Prostate gland (tissue), 2 donors: ENCODE results near the gene SYT11. TPM values are rescaled to one million over a fixed set of nuclear protein-coding genes. Genes with fewer than 3 reads are reported as not detected.

Experiments used
- DNase-seq: peaks from one replicate; pipeline ENCODE4 v3.0.0-alpha.2; 2019; ENCODE audit warnings: low spot score
- H3K27ac ChIP-seq, 2 donors: fragments of 200-600 bp; sonication (generic); 2 replicates each; pipeline ENCODE4 v1.5.1; 2017 to 2019
- H3K27me3 ChIP-seq: fragments of 200-600 bp; sonication (generic); replicated peaks from 2 replicates; pipeline ENCODE4 v1.5.1; 2019; ENCODE audit not compliant: insufficient read depth
- H3K36me3 ChIP-seq, 2 donors: fragments of 200-600 bp; sonication (generic); 1 replicate in 1 of 2; 2 replicates in 1 of 2; pipeline versions ENCODE4 v1.5.1 to v1.8.1; 2017 to 2019
- H3K4me1 ChIP-seq: fragments of 200-600 bp; sonication (generic); replicated peaks from 2 replicates; pipeline ENCODE4 v1.5.1; 2019
- H3K4me3 ChIP-seq, 2 donors: fragments of 200-600 bp; sonication (generic); 2 replicates each; pipeline ENCODE4 v1.5.1; 2017 to 2019
- H3K9me3 ChIP-seq: fragments of 200-600 bp; sonication (generic); 2 replicates; pipeline ENCODE4 v1.5.1; 2017
- CTCF ChIP-seq, 4 experiments: fragments of 200-600 bp in 2 of 4; fragments of 450-650 bp in 2 of 4; sonication (generic) in 2 of 4; IDR thresholded peaks; 1 replicate in 3 of 4; 2 replicates in 1 of 4; pipeline ENCODE4 v1.5.1; 2016 to 2019; ENCODE audit warnings: antibody characterized with exemption in 4 of 4, mild to moderate bottlenecking in 2 of 4, moderate library complexity in 2 of 4
- POLR2A ChIP-seq: fragments of 450-650 bp; IDR thresholded peaks from one replicate; pipeline ENCODE4 v1.6.1; 2016; ENCODE audit warnings: antibody characterized with exemption, mild to moderate bottlenecking
- POLR2AphosphoS5 ChIP-seq: sonication (generic); formaldehyde crosslinking; IDR thresholded peaks from one replicate; pipeline ENCODE4 v1.6.1; 2017; ENCODE audit warnings: antibody characterized with exemption
- WGBS: methylation state at CpG from one replicate; pipeline ENCODE4 v1.1.5; 2018; 5-methylcytosine and 5-hydroxymethylcytosine counted together
- intact Hi-C: fragments of 100-400 bp; cut with DNase I; formaldehyde crosslinking; loops from one replicate; pipeline ENCODE4 v1.14.2; 2022
- total RNA-seq, 2 donors: library from RNA; depleted of rRNA; stranded (reverse); fragments of >200 nt; gene quantifications; one replicate each; pipeline ENCODE4 v1.1.0, GENCODE V29; 2016

The SYT11 gene
- total RNA-seq, 2 donors from 2014 or later: 3.6 to 28.0 TPM

- Histone ChIP-seq H3K27me3 (no peaks in the 10 kb centered on the region), H3K27ac (no peak overlapping the region), H3K36me3 (no peaks in the 10 kb centered on the region), H3K9me3 (no peaks in the 10 kb centered on the region), H3K4me1 (no peaks in the 10 kb centered on the region), H3K4me3 (no peak overlapping the region)
- intact Hi-C loops: no loop called here
- no peak for TF ChIP-seq POLR2AphosphoS5
- no peak for TF ChIP-seq POLR2A
- no peak for DNase-seq
These were observed 22.9 kb downstream of the SYT11 start for GRCh38 chr1:155882235-155882634.

GRCh38 chr1:155882766-155883165 is 23.4 kb downstream of the SYT11 start:
- no peaks in the 10 kb centered on the region for H3K36me3 ChIP-seq
- no peaks in the 10 kb centered on the region for H3K27me3 ChIP-seq
- H3K4me1 ChIP-seq: no peaks in the 10 kb centered on the region
- intact Hi-C loops: no loop called here
- TF ChIP-seq CTCF (IDR thresholded peaks at IDR 0.05) (no peak), POLR2A (no peak), POLR2AphosphoS5 (no peak)
- DNase-seq: no peak
- H3K4me3 ChIP-seq: no peak overlapping the region
- 64% methylated on average over 2 of the region's 2 CpGs for WGBS
- no peaks in the 10 kb centered on the region for H3K9me3 ChIP-seq
- no peak overlapping the region for H3K27ac ChIP-seq

DNA sequence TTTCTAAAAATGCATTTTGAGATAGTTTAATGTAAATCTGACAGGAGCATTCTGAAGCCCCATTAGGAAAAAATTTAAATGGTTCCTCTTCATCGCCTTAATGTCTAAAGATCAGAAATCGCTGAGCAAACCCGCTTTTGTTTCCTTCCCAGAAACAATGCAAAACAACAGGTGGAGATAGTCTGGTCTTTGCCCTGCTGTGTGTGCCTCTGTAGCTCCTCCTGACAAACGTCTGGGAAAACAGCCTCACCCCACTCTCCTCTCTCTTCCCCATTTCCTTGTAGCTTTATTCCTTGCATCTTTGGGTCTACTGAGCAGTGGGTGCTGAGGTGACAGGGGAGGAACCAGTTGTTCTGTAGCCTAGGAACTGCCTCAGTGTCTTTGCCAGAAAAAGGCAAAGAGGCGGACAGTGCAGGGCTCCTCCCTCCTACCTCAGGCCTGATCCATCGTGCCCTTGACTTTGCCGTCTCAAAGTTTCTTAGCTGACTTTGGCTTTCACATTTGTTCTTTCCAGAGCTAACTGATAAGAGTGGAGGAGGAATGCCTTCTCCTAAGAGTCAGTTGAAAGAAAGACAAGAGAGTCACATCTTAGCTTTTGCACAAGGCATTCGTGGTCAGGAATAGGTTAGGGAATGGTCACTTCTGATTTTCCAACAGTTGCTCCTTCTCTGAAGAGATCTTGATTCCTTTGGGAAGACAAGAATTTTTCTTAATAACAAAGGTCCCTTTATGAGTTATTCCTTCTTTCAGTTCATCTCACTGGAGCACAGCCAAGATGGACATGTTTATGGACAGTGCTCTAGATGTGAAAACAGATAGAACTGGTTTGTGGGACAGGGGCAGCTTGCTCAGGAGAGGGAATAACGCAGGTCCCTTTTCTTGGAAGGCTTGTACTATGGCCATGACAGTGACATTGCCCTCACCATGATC is 24.9 kb downstream of the SYT11 start:
- TF ChIP-seq POLR2A (no peak), POLR2AphosphoS5 (peak; percentile 36)
- Histone ChIP-seq H3K27ac (peak overlapping the region; percentile 41 to 61), H3K27me3 (no peaks in the 10 kb centered on the region)

GRCh38 chr1:155884982-155885381 is 25.6 kb downstream of the SYT11 start:
- Histone ChIP-seq H3K9me3 (no peaks in the 10 kb centered on the region), H3K4me3 (no peak overlapping the region), H3K27ac (peak overlapping the region in 1 of 2 donors; percentile 41), H3K36me3 (no peaks in the 10 kb centered on the region), H3K27me3 (no peaks in the 10 kb centered on the region), H3K4me1 (no peaks in the 10 kb centered on the region)
- intact Hi-C loops: no loop called here
- no peak for DNase-seq
- TF ChIP-seq POLR2A (no peak), CTCF (IDR thresholded peaks at IDR 0.05) (no peak), POLR2AphosphoS5 (no peak)

More for the DNA sequence above, 24.9 kb downstream of the SYT11 start:
- DNase-seq: peak; percentile 62
- 37% methylated on average over 9 of the region's 9 CpGs for WGBS
- no peaks in the 10 kb centered on the region for H3K9me3 ChIP-seq
- H3K4me1 ChIP-seq: no peaks in the 10 kb centered on the region
- no peak overlapping the region for H3K4me3 ChIP-seq
- H3K36me3 ChIP-seq: no peaks in the 10 kb centered on the region
- intact Hi-C loops: no loop called here

DNA sequence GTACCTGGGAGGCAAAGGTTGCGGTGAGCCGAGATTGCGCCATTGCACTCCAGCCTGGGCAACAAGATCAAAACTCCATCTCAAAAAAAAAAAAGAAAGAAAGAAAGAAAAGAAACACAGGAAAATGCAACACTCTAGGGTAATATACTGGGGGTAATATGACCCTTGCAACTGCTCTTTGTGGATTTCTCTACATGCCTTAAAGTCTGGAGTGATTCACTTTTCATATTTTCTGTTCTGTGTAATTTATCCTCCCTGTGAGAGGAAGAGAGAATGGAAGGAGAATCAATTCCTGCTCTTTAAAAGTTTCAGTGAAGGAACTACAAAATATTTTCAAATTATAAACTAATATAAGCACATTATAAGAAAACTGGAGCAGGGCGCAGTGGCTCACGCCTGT is 29.1 kb downstream of the SYT11 start:
- H3K27ac ChIP-seq: no peak overlapping the region
- DNase-seq: no peak
- H3K9me3 ChIP-seq: no peaks in the 10 kb centered on the region
- 100% methylated on average over 5 of the region's 5 CpGs for WGBS
- no peaks in the 10 kb centered on the region for H3K27me3 ChIP-seq
- TF ChIP-seq CTCF (IDR thresholded peaks at IDR 0.05): no peak
- no peak for TF ChIP-seq POLR2AphosphoS5
- TF ChIP-seq POLR2A: no peak
- no peak overlapping the region for H3K4me3 ChIP-seq
- no peaks in the 10 kb centered on the region for H3K4me1 ChIP-seq
- H3K36me3 ChIP-seq: no peaks in the 10 kb centered on the region
- intact Hi-C loops: no loop called here

GRCh38 chr1:155889566-155889965 is 30.2 kb downstream of the SYT11 start:
- Histone ChIP-seq H3K36me3 (no peaks in the 10 kb centered on the region), H3K4me1 (no peaks in the 10 kb centered on the region), H3K27ac (no peak overlapping the region), H3K4me3 (no peak overlapping the region), H3K9me3 (no peaks in the 10 kb centered on the region), H3K27me3 (no peaks in the 10 kb centered on the region)
- intact Hi-C loops: no loop called here
- no peak for TF ChIP-seq POLR2AphosphoS5
- TF ChIP-seq CTCF (IDR thresholded peaks at IDR 0.05): no peak
- no peak for TF ChIP-seq POLR2A
- DNase-seq: no peak
- 80% methylated on average over 2 of the region's 2 CpGs for WGBS
